T-helper 1 cell treated with Interleukin-12 subunit alpha and Interleukin-12 subunit beta and Interleukin-4 antibody, amounts not matched to agents 30 ng/mL and 1 ng/mL, for 36 hours (primary cell): ENCODE results near the gene PRICKLE1. TPM values are rescaled to one million over a fixed set of nuclear protein-coding genes. Genes with fewer than 3 reads are reported as not detected.

ENCODE experiments used
- intact Hi-C: fragments of 100-400 bp; cut with micrococcal nuclease; formaldehyde crosslinking; loops from one replicate; pipeline ENCODE4 v1.15.1; 2024
- total RNA-seq: library from RNA; stranded (reverse); gene quantifications from 2 replicates; pipeline ENCODE4 v1.2.3, GENCODE V29; 2022

PRICKLE1 gene
- total RNA-seq: 0.15 and 0.27 TPM in 2 replicates

- intact Hi-C loops: loop anchor here (5.0 kb wide), 1 partner anchor 107 kb away; no protein-coding TSS in a partner anchor
Observed at GRCh38 chr12:42589465-42590329, at the start of gene PRICKLE1. Gene PRICKLE1, minus strand, starts transcription at chr12:42589746. Its CDS starts 117,230 bp downstream, at chr12:42472516.

GRCh38 chr12:42638697-42639096, 49.2 kb upstream of the PRICKLE1 start:
- intact Hi-C loops: no loop called here

GRCh38 chr12:42638011-42638410, 48.5 kb upstream of the PRICKLE1 start:
- intact Hi-C loops: no loop called here

DNA sequence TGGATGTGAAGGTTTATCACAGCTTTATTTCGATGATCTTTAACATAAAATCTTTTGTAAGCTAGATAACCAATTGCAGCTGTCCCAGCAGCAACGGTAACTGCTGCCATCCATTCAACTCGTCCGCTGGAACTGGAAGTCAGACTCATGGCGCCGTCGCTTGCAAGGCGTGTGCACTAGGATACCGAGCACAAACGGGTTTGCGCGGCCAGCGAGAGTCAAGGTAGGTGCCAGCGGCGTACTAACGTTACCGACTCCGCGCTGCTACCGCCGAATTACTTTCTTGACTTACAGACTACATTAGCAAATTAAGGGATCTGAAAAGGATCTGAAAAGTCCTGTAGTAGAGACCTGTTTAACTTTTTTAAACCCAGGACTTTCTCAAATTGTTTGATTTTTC, 47.4 kb upstream of the PRICKLE1 start:
- intact Hi-C loops: no loop called here

DNA sequence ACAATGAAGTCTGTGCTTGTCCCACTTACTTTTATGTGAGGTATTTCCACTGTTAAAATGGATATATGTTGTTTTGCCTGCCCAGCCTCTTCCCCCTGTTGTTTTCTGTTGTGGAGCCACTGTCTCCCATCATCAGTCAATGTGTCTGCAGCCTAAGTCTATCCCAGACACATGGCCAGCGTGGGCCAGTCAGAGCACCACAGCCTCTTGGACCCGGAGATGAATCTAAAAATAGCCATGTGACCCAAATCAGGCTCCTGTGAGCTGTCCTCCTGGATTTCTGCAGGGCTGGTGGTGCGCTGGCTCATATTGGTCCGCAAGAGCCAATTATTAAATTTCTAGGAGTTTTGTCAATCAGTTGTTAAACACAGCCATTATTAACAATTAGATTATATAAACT, 44.0 kb upstream of the PRICKLE1 start:
- intact Hi-C loops: no loop called here

DNA sequence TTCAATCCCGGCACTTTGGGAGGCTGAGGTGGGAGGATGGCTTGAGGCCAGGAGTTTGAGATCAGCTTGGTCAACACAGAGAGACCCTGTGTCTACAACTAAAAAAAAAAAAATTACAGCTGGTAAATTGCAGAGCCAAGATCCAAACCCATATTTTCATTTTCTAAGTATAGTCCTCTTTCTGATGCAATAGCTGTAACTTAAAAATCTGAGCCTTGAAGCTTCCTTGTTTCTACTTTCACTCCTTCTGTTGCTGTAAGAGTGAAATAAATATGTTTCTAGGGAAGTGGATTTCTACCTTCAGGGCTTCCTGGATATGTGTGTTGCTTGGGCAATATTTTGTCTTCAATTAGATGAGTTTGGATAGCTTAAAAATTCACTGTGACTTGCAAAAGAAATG, 42.0 kb upstream of the PRICKLE1 start:
- intact Hi-C loops: no loop called here

DNA sequence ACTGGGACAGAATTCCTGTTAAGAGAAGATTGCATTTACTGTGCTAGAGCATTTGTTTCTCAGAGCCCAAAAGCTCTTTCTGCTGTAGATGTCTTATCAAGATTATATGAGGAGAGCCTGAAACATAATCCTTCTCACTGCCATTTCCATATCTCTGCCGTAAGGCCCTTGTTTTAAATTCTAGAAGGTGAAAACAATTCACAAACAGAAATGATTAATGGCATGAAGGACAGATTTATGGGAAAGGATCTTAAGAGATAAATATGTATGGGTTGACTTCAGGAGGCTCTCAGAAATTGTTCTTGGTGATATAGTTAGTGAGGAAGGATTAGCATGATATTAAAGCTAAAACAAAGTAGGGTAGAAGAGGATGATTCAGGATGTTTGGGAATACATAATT, 40.8 kb upstream of the PRICKLE1 start:
- intact Hi-C loops: no loop called here

- intact Hi-C loops: no loop called here
Observed at GRCh38 chr12:42627151-42627550, 37.6 kb upstream of the PRICKLE1 start.

DNA sequence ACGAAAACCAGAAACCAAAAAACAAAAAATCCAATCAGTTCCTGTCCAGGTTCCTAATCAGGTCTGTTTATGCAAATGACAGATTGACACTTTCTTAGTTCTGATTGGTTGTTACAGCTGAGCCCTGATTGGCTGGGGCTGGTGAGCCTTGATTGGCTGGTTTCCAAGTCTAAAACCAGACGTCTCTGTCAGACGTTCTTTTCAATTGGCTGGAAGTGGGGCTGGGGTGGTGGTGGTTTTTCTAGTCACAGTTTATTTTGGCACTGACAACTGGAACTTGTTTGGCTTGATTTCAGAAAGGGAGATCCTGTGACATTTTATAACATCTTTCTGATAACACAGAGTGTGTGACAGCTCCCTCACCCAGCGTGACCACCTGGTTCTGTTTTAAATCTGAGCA, 36.1 kb upstream of the PRICKLE1 start:
- intact Hi-C loops: loop anchor here (1.0 kb wide), 1 partner anchor 9 kb away; no protein-coding TSS in a partner anchor

DNA sequence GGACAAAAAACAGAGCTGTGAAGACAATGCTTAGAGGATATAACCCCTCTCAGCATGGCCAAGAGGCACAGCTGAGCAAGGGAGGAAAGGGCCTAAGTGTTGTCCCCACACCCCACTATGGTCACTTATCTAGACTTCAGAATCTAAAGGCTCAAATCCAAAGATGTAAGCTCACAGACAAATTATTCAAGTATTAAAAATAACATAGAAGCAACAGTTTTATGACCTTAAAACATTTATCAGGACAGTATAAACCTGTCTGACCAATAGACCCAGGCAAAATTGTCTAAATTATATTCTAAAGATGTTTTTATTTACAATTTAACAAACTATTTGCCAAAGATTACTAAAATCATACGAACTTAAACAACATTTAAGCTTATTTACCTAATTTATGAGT, 28.1 kb upstream of the PRICKLE1 start:
- intact Hi-C loops: no loop called here

DNA sequence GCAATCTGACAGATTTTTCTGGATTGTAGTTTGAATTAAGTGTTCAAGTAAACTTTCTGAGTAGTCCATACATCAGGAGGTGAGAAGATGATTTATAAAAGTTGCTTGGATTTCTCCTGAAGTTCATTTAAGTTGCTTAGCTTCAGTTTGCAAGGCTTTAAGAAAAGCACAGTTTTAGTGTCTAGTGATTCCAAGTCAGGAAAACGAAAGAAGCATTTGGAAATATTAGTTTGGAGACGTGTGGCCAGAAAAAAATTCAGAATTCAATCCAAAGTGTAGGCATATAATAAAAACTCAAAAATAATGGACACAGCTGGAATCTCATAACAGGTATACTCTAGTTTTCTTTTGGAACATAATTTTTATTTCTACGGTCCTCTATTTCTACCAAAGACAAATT, 25.5 kb upstream of the PRICKLE1 start:
- intact Hi-C loops: no loop called here

GRCh38 chr12:42612231-42612613, 22.7 kb upstream of the PRICKLE1 start:
- intact Hi-C loops: no loop called here

DNA sequence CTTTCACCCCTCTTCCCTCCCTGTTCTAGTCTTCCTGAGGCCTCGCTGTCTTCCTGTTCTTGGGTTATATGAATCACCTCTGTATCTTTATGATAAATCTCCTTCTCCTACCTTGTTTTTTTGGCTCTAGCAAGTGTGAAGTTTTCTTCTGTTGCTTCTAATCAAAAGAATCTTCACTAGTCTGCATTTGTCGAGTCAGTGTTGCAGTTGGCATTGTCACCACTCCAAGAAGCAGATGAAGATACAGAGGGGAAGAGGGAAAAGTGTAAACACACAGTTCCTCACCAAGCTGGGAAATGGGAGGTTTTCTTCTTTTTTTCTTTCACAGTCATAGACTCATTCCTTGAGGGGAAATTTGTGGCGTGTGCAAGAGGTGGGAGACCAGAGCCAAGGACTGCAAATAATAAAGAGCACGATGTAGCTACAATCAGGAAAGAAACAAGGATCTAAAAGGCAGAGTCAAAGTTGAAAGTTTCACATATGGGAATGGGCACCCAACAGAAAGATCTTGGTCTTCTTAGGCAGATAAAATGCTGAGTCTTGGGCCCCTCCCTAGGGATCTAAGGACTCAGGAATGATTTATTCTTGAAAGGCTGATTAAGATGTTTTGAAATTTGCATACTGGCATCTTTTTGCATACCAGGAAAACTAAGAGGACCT, 22.2 kb upstream of the PRICKLE1 start:
- intact Hi-C loops: no loop called here

- intact Hi-C loops: no loop called here
Observed at GRCh38 chr12:42609605-42610004, 20.1 kb upstream of the PRICKLE1 start.

DNA sequence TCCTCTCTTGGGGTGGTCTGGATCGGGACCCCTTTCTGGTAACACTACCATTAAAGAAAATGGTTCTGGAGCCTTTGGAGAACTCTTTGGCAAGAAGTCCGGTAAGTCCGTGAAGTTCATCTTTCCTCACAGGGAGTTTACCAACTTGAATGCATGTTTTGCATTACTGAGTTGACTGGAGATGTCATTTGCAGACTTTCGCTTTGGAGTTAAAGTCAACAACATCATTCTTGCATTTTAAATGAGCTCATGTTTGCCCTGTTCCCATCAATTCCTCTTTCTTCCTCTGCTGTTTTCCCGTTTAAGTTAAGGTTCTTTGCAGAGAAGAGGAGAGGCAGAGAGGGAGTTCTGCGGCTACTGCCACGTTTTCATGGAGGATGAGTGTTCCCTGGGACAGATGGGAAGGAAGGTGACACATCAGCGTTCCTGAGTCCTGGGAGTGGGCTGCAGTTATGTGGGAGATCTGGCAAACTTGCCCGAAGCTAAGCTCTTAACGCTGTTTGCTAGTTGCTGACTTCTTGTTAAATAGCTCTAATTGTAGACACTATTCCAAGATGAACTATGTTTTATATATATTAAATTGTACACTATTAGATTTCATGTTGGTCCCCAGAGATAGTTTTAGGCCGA, 18.8 kb upstream of the PRICKLE1 start:
- intact Hi-C loops: no loop called here

DNA sequence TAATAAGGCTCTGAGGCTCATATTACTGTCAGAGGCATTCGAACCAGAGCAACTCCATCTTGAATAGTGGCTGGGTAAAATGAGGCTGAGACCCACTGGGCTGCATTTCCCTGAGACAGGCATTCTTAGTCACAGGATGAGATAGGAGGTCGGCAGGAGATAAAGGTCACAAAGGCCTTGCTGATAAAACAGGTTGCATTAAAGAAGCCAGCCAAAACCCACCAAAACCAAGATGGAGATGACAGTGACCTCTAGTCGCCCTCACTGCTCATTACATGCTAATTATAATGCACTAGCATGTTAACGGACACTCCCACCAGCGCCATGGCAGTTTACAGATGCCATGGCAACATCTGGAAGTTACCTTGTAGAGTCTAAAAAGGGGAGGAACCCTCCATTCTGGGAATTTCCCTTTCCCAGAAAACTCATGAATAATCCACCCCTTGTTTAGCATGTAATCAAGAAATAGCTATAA, 18.1 kb upstream of the PRICKLE1 start:
- intact Hi-C loops: no loop called here

GRCh38 chr12:42606471-42606870, 16.9 kb upstream of the PRICKLE1 start:
- intact Hi-C loops: no loop called here

GRCh38 chr12:42605685-42606084, 16.1 kb upstream of the PRICKLE1 start:
- intact Hi-C loops: no loop called here

- intact Hi-C loops: no loop called here
Observed at GRCh38 chr12:42603246-42603990, 13.9 kb upstream of the PRICKLE1 start.

GRCh38 chr12:42593874-42594273, 4.3 kb upstream of the PRICKLE1 start:
- intact Hi-C loops: no loop called here

- intact Hi-C loops: no loop called here
Observed at GRCh38 chr12:42590330-42590934, 886 bp upstream of the PRICKLE1 start.
